ENCODE results near the gene MATK. TPM values are rescaled to one million over a fixed set of nuclear protein-coding genes. Genes with fewer than 3 reads are reported as not detected.

Gene MATK
- total RNA-seq, 1 experiment from 2014 or later = 22.5 TPM

- DNase-seq (ENCODE audit: low read depth, low spot score) = no peak
- in situ Hi-C loops (cut with HindIII; ENCODE audit: low pct_unique_long_range_greater_than_20kb, low sequenced_read_pairs) = no loop called here
These were observed 15.4 kb upstream of the MATK start for GRCh38 chr19:3801412-3802096.

GRCh38 chr19:3800996-3801395, 14.8 kb upstream of the MATK start:
- in situ Hi-C loops (cut with HindIII; ENCODE audit: low pct_unique_long_range_greater_than_20kb, low sequenced_read_pairs) = no loop called here
- no peak for DNase-seq (ENCODE audit: low read depth, low spot score)

GRCh38 chr19:3798137-3798536, 12.0 kb upstream of the MATK start:
- in situ Hi-C loops (cut with HindIII; ENCODE audit: low pct_unique_long_range_greater_than_20kb, low sequenced_read_pairs) = no loop called here

DNA sequence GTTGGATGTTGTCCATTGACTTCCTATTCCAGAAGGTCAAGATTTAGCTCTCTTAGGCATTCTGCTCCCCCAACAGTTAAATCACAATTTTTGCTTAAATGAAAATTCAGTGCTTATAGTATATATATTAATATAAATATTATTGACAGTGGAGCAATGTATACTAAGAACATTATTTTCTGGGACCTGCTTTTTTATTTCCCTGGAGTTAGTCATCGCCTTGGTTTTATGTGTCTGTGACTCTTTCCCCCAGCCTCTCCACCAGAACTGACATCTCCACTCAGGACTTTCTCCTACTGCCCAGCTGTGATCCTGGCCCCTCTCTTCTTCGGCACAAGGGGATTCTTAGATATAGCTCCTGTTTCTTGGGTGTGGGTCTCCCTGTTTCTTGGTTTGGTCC, 10.2 kb upstream of the MATK start:
- in situ Hi-C loops (cut with HindIII; ENCODE audit: low pct_unique_long_range_greater_than_20kb, low sequenced_read_pairs) = no loop called here
- DNase-seq (ENCODE audit: low read depth, low spot score) = no peak

More at GRCh38 chr19:3798137-3798536, 12.0 kb upstream of the MATK start:
- DNase-seq (ENCODE audit: low read depth, low spot score) = no peak

GRCh38 chr19:3793799-3794198, 7.6 kb upstream of the MATK start:
- no peak for DNase-seq (ENCODE audit: low read depth, low spot score)
- in situ Hi-C loops (cut with HindIII; ENCODE audit: low pct_unique_long_range_greater_than_20kb, low sequenced_read_pairs) = no loop called here

DNA sequence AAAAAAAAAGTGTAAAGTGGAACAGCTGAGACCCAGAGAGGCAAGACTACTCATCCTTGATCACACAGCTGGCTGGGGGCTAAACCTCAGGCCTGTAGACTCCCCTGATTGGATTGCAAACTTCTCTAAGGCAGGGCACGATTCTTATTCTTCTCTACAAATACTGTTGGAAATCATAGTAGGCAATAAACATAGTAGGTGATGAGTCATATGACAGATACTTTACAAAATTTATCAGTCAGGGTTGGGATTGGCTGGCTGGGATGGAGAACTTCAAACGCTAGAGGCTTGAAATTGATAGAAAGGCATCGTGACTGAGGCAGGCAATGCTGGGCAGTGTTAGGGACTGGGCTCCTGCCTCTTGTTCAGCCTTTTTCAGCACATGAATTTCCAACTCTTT, 5.9 kb upstream of the MATK start:
- no peak for DNase-seq (ENCODE audit: low read depth, low spot score)
- in situ Hi-C loops (cut with HindIII; ENCODE audit: low pct_unique_long_range_greater_than_20kb, low sequenced_read_pairs) = no loop called here

GRCh38 chr19:3790941-3791340, 4.8 kb upstream of the MATK start:
- in situ Hi-C loops (cut with HindIII; ENCODE audit: low pct_unique_long_range_greater_than_20kb, low sequenced_read_pairs) = no loop called here

GRCh38 chr19:3790209-3790734, 4.1 kb upstream of the MATK start:
- in situ Hi-C loops (cut with HindIII; ENCODE audit: low pct_unique_long_range_greater_than_20kb, low sequenced_read_pairs) = no loop called here
- DNase-seq (ENCODE audit: low read depth, low spot score) = no peak

More at GRCh38 chr19:3790941-3791340, 4.8 kb upstream of the MATK start:
- DNase-seq (ENCODE audit: low read depth, low spot score) = no peak

- DNase-seq (ENCODE audit: low read depth, low spot score) = no peak
- in situ Hi-C loops (cut with HindIII; ENCODE audit: low pct_unique_long_range_greater_than_20kb, low sequenced_read_pairs) = no loop called here
These were observed 3.0 kb upstream of the MATK start for GRCh38 chr19:3788996-3789778.

DNA sequence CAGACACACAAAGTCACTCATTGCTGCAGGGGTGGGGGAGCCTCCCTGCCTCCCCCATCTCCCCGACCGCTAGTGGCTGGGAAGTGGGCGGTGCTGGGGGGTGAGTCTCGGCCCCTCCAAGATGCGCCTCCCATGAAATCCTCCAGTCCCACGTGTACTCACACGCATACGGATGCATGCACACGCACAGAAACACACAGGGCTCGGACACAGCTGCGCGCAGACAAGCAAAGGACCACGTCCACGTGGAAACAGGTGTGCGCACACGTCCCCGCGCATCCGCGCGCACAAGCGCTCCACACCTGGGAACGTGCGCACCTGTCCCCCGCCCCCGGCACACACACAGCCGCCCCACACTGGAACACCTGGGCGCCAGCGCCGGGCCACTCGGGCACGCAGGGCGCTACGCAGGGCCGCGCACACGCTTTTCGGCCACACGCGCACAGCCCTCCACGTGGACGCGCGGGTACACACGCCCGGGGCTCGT, 687 bp downstream of the MATK start:
- in situ Hi-C loops (cut with HindIII; ENCODE audit: low pct_unique_long_range_greater_than_20kb, low sequenced_read_pairs) = no loop called here

GRCh38 chr19:3784607-3785450, 1.4 kb downstream of the MATK start:
- DNase-seq (ENCODE audit: low read depth, low spot score) = peak; percentile 57
- in situ Hi-C loops (cut with HindIII; ENCODE audit: low pct_unique_long_range_greater_than_20kb, low sequenced_read_pairs) = no loop called here

More for the DNA sequence above, 687 bp downstream of the MATK start:
- no peak for DNase-seq (ENCODE audit: low read depth, low spot score)

DNA sequence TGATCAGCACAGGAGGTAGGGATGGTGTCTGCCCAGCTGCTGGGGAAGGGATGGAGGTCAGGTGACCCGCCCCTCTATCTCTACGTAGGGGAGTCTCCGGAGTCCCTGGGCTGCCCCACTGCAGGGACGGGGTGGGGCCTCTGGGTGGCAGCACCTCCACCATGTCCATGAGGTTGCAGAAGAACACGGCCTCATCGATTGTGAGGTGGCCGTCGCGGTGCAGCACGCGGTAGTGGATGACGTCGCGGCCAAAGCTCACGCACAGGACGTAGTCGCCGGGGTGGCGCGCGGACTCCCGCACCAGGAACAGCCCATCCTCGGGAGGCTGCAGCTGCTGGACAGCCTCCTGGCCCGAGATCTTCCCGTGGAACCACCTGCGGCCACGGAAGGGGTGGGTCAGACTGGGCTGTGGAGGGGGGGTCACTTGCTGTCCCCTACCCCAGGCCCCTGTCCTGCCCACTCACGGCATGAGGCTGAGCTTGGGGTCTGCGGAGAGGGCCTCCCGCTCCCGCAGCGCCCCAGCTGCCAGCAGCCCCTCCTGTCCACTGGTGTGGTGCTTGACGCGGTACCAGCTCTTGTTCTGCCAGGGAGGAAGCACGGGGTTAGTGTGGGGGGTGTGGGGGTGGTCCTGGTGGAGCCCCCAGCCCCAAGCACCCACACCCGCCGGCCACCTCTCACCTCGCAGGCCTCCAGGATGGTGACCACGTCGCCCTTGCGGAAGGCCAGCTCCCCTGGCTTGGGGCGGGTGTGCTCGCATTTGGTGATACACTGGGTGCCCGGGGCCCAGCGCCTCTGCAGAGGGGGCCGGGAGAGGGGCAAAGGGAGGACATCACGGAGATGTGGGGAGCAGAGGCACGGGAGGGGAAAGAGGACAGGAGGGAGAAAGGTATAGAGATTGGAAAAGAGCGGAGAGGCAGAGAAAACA, 2.3 kb downstream of the MATK start:
- in situ Hi-C loops (cut with HindIII; ENCODE audit: low pct_unique_long_range_greater_than_20kb, low sequenced_read_pairs) = no loop called here
- no peak for DNase-seq (ENCODE audit: low read depth, low spot score)

DNA sequence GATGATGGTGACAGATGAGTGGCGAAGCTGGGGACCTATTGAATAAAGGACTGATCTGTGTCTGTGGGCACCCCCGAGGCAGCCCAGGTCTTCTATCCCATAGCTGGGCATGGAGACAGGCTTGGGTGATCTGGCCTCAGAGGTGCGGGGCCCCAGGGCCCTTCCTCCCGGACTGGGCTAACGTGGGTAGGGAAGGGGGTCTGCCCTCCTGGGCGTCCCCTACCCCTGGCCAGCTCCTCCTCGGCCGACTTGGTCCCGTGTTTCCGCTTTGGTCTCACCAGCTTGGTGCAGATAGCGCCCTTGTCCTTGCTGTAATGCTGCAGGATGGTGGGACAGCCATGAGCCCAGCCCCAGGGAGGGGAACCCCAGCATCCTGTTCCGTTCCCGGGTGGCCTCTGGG, 3.3 kb downstream of the MATK start:
- in situ Hi-C loops (cut with HindIII; ENCODE audit: low pct_unique_long_range_greater_than_20kb, low sequenced_read_pairs) = no loop called here

DNA sequence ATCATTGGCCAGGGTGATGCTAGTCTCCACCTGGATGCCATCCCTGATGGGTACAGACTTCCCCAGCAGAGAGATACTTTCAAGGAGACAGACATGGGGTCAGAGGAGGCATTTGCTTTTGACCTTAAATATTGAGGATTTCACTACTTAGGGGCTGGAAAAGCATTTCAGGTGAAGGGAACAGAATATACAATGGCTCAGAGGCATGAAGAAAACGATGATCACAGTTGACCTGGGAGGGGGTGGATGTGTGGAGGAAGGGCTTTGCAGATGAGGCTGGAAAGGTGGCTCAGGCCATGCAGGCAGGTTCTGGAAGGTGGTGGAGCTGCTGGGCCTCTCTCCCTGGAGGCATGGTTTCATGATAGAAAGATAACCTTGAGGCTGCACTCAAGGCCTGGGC, 3.9 kb downstream of the MATK start:
- in situ Hi-C loops (cut with HindIII; ENCODE audit: low pct_unique_long_range_greater_than_20kb, low sequenced_read_pairs) = no loop called here
- DNase-seq (ENCODE audit: low read depth, low spot score) = no peak

More for the DNA sequence above, 3.3 kb downstream of the MATK start:
- no peak for DNase-seq (ENCODE audit: low read depth, low spot score)

GRCh38 chr19:3781603-3782002, 4.6 kb downstream of the MATK start:
- DNase-seq (ENCODE audit: low read depth, low spot score) = no peak
- in situ Hi-C loops (cut with HindIII; ENCODE audit: low pct_unique_long_range_greater_than_20kb, low sequenced_read_pairs) = no loop called here

DNA sequence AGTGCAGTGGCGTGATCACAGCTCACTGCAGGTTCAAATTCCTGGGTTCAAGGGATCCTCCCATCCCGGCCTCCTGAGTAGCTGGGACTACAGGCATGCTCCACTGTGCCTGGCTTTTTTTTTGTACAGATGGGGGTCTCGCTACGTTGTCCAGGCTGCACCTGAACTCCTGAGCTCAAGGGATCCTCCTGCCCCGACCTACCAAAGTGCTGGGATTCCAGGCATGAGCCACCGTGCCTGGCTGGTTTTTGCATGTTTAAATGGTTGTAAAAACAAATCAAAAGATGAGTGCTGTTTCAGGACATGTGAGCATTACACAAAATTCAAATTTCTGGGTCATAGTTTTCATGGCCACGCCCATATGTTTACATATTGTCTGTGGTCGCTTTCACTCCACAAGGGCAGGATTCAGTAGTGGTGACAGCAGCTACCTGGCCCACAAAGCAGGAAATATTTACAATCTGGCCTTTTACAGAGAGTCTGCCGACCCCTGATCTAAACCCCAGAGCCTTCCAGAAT, 5.3 kb downstream of the MATK start:
- in situ Hi-C loops (cut with HindIII; ENCODE audit: low pct_unique_long_range_greater_than_20kb, low sequenced_read_pairs) = no loop called here
- no peak for DNase-seq (ENCODE audit: low read depth, low spot score)

Measured in SK-MEL-5 (cell line).